ENCODE results near the gene PTPRN2.
"Not testable (repeated sequence)": the region's sequence is repeated elsewhere in the genome, so short reads cannot be mapped to it uniquely, and the experiment has no call there.

PTPRN2 gene

DNA sequence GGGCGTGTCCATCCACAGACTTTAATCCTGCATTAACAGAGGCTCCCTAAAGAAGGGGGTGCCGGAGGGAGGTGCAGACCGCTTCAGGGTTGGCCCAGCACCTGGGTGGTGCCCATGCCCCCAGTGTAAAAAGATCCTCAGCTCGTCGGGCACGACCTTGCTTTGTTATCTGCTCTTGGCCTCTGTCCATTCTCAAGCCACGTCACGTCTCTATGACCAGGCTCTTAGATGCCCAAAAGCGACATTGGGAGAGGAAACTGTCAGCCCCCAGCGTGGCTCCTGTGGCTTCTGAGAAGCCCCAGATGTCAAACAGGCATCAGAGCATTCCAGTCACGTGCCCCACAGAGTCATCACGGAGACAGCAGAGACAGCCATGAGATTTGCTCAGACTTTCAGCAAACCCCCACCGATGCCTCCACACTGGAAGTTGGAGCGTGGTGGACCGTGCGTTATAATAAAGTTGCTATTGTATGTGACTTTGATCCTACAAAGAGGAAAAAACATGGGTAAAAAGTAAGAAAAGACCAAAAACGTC lies 55.5 kb downstream of the PTPRN2 start:
- no peak for DNase-seq (ENCODE audit: low spot score)

DNA sequence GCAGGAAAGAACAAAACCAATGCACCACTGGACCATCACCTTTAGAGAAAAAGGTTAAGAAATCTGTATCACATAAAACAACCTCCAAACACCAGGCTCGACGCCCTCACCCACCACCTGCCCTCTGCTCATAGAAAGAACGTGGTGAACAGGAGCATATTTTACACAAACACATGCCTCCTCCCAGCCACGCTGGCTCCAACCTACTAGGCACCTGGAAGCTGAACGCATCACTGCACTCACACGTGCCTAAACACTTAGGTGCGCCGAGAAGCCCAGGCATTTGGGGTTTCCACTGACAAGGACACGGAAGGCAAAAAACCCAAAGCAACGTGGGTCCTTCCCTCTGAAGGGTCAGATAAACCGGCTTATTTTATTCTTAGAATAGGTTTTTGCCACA lies 56.0 kb downstream of the PTPRN2 start:
- DNase-seq (ENCODE audit: low spot score), result no peak

DNA sequence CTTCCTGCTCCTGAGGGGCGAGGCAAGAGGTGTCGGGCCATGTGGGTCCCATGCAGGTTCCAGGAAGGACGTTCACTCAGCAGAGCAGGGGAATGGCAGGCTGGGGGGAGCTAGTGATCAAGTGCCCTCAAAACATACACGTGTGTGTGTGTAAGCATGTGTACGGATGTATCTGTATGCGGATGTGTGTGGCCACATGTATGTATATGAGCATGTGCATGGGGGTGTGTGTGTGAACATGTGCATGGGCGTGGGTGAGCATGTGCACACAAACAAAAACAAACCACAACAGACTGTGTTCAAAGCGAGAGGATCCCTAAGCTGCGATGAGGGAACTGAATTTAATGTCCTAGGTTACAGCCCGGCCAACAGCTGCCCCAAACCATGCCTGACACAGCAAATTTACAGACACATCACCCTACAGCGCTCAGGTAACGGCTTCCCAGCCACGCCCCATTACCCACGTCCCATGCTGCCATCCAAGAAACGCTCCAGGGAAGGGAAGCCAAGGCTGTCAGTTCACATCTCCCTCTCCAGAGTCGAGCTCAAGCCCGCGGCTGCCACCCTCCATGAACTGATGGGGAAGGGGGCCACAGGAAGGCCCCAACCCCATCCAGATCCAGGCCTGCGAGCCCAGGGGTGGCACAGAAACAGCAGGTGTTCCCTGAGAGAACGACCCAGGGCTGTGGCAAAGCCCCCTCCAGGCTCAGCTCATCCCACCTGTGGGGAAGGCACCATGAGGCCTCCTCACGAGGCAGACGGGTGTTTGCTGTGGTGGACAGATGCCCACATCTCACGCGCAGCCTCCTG lies 56.6 kb downstream of the PTPRN2 start:
- no peak for DNase-seq (ENCODE audit: low spot score)

DNA sequence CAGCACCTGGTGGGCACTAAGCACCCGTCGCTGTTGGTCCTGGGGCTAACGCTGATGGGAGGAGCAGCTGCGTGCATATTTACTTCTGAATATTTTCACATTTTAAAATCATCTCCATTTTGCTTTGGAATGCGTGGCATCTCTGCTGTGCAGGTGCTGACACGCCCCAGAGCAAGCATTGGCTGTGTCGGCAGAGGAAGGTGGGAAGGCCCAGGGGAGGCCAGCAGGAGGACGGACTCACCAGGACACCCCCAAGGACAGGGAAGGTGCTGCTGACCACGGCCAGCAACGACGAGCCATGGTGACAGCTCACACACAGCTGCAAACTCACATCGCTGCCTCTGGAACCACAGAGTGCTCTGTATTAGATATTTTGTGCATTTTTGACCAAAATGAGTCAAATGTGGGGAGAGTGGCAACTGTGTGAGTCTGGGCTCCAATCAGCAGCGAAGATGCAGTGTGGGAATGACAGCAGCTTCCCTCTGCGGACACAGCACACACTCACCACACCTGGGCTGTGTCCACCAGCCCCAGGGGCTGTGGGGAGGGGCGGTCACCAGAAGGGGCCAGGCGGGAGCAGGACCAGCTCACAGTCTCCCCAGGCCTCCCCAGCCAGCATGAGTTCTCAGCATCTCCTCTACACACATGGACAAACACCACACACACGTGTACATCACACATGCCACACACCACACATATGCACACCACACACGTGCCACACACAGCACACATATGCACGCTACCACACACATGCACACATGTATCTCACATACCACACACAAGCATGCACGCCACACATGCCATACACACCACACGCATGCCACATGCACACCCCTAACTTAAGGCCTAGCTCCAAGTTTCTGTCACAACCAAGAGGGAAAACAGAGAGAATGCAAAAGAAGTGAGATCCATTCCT lies 58.2 kb downstream of the PTPRN2 start:
- no peak for DNase-seq (ENCODE audit: low spot score)

DNA sequence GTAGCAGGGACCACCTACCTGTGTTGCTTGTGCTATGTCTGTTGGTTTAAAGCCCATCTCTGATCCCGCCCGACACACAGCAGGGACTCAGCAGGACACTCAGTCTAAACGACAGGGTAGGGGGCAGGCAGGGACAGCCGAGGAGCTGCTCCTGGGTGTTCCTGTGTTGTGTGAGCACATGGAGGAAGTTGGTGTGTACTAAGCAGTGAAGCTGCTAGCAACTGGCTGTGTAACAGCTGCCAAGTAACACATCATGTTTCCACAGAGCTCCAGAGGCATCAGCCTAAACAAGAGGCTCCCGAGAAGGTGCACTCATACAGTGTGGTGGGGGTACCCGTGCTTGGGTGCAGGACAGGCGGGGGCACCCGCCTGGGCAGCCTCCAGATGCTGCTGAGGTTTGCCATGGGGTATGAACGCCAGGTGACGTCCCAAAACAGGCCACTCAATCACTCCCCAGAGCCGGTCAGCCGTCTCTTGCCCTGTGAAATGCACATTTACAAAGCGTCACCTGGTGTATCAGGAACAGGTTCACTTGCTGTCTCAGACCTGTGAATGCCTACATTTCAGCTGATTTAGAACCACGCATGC lies 59.6 kb downstream of the PTPRN2 start:
- no peak for DNase-seq (ENCODE audit: low spot score)

DNA sequence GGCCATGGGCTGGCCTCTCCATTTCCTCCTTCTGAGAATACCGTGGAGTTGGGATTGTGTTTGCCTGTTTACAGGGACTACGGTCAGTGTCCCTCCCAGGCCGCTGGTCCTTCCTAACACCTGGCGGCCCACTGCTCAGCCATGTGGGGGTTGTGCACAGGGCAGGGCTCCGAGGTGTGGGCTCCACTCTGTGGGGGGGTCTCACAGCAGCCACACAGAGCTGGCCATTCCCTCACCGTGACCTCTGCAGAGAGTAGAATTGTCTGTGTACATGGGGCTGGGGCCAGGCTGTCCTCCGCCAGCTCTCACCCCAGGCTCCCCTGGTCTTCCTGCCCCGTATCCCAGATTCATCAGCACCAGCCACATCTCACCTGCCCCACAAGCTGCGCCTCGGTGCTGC lies 60.1 kb downstream of the PTPRN2 start:
- no peak for DNase-seq (ENCODE audit: low spot score)

DNA sequence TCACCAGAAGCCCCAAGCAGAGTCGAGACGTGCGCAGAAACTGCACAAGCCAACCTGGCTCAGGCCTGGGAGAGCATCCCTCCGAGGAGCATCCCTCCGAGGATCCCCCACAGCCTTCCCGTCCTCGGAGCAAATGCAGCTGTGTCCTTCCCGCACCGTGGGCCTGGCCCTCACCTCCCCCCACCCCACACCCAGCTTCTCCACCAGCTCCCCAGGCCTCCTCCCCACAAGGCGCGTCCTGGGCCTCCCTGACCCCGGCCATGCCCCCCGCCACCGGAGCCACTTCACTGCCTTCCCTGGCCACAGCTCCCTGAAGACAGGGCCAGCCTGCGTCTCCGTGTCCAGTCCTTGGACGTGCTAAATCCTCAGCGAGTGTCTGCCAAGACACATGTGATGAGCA lies 60.6 kb downstream of the PTPRN2 start:
- DNase-seq (ENCODE audit: low spot score), result no peak

DNA sequence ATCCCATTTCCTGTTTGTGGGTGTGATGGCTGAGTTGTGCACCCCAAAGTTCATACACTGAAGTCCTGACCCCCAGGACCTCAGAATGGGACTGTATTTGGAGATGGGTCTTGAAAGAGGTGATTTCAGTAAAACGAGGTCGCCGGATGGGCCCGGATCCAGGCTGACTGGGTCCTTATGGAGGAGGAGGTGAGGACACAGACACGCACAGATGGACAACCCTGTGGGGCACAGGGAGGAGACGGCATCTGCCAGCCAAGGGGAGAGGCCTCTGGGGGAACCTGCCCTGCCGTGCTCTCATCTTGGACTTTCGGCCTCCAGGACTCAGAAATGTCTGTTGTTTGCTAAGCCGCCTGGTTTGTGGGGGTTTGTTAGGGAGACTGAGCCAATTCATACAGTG lies 61.1 kb downstream of the PTPRN2 start:
- no peak for DNase-seq (ENCODE audit: low spot score)

DNA sequence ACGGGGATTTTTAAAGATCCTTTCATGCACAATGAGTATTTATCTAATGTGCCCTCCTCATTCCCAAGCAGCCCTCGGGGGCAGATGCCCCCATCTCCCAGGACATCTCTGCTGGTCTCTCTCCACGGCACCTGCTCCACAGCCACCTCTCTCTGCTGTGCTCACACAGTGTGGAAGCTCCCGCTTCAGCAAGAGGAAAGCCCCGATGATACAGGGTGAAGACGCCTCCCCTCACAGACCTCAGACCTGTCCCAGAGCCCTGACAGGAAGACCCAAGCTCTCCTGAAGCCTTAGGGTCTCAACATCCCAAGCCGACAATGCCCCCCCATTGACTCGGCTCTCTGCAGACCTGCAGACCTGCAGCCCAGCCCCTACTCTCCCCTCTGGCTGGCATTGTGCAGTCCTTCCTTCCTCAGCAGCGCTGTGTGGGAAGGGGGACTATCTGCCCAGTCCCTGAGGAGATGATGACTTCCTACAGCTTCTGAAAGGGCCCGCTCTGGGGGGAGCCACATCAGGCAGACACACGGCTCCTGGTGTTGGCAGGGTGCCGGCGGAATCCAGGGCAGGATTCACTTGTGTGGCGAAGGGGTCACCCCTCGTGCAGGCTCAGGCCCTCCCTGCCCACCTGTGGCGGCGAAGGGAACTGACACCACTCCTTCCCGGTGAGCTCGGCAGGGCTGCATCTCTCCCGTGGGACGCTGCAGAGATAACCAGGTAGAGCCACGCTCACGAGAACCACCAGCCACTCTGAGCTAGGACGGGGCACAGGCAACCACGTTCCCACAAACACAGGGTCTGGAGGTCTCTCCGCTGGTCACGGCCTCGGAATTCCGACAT lies 61.8 kb downstream of the PTPRN2 start:
- DNase-seq (ENCODE audit: low spot score), result no peak

DNA sequence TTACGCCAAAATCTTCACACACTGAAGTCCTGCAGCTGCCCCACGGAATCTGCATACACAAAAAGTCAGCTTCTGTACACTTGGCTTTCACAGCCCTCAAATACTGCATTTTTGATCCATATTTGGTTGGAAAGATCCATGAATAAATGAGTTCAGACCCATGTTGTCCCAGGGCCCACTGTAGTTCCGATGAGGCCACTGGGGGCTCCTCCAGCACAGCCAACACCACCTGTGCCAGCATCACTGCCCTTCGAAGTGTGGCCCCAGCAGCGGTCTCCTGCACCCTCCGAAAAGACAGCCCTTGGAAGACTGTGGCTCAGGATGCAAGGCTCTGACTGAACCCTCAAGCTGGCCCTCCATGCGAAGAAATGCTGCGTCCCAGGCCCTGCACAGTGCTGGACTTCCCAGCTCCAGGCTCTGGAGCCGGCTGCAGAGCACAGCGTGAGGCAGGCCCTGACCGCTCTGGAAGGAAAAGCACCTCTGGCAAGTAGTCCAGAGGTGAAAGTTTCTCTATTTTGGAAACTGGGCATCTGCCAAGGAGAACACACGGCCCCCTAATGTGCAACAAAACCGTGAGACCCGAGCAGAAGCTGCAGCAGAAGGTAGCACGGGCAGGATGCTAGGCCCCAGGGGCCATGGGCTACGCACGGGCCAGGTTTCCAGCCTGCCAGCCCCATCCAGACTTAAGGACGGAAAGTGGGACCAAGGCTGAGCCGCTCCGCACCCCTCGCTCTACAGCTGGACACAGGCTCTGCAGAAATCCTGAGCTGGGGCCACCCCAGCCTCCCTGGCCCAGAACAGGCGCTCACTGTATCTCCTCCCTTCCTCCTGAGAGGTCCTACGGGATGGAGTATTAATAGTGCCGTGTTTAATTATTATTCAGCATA lies 62.6 kb downstream of the PTPRN2 start:
- DNase-seq (ENCODE audit: low spot score), result no peak

DNA sequence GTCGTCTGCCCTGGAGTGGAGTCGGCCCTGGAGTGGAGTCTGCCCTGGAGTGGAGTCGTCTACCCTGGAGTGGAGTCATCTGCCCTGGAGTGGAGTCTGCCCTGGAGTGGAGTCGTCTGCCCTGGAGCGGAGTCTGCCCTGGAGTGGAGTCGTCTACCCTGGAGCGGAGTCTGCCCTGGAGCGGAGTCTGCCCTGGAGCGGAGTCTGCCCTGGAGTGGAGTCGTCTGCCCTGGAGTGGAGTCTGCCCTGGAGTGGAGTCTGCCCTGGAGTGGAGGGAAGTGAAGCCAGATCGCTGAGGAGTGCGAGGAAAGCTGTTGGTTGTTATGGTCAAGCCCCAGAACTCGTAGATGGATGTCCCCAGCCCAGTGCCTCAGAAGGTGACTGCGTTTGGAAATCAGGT lies 63.3 kb downstream of the PTPRN2 start:
- not testable (repeated sequence) for DNase-seq (ENCODE audit: low spot score)

DNA sequence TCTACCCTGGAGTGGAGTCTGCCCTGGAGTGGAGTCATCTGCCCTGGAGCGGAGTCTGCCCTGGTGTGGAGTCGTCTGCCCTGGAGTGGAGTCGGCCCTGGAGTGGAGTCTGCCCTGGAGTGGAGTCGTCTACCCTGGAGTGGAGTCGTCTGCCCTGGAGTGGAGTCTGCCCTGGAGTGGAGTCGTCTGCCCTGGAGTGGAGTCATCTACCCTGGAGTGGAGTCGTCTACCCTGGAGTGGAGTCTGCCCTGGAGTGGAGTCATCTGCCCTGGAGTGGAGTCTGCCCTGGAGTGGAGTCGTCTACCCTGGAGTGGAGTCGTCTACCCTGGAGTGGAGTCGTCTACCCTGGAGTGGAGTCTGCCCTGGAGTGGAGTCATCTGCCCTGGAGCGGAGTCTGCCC lies 63.7 kb downstream of the PTPRN2 start:
- not testable (repeated sequence) for DNase-seq (ENCODE audit: low spot score)

DNA sequence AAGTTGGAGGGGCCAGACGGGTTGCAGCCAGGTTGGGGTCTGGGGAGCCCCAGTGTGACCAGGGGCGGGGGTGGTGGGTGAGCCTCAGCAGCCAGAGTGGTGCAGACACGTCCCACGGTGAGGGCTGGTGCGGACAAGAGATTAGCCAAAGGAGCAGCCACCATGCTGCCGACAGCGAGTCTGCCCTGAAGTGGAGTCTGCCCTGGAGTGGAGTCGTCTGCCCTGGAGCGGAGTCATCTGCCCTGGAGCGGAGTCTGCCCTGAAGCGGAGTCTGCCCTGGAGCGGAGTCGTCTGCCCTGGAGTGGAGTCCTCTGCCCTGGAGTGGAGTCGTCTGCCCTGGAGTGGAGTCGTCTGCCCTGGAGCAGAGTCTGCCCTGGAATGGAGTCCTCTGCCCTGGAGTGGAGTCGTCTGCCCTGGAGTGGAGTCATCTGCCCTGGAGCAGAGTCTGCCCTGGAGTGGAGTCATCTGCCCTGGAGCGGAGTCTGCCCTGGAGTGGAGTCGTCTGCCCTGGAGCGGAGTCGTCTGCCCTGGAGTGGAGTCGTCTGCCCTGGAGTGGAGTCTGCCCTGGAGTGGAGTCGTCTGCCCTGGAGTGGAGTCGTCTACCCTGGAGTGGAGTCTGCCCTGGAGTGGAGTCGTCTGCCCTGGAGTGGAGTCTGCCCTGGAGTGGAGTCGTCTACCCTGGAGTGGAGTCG lies 64.3 kb downstream of the PTPRN2 start:
- not testable (repeated sequence) for DNase-seq (ENCODE audit: low spot score)

DNA sequence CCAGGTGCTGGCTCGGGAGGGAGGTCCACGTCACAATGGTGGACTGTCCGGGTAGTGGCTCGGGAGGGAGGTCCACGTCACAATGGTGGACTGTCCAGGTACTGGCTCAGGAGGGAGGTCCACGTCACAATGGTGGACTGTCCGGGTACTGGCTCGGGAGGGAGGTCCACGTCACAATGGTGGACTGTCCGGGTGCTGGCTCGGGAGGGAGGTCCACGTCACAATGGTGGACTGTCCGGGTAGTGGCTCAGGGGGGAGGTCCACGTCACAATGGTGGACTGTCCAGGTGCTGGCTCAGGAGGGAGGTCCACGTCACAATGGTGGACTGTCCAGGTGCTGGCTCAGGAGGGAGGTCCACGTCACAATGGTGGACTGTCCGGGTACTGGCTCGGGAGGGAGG lies 65.8 kb downstream of the PTPRN2 start:
- DNase-seq (ENCODE audit: low spot score), result not testable (repeated sequence)

DNA sequence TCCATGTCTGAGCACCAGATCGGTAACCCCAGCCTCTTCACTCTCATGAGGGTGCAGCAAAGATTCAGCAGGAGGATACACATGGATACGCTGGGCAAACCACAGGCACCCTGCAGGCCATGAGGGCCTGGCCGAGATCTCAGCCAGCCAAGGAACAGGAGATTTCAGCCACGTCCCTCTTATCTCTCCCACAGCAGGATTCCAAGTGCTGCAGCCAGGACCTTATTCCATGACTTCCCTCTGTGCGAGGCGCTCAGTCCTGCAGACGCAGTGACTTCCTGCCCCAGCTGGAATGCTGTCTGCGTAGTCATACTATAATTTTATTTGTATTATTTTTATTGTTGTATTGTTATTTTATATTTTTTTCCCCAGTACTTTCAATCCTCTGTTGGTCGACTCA lies 66.8 kb downstream of the PTPRN2 start:
- no peak for DNase-seq (ENCODE audit: low spot score)

DNA sequence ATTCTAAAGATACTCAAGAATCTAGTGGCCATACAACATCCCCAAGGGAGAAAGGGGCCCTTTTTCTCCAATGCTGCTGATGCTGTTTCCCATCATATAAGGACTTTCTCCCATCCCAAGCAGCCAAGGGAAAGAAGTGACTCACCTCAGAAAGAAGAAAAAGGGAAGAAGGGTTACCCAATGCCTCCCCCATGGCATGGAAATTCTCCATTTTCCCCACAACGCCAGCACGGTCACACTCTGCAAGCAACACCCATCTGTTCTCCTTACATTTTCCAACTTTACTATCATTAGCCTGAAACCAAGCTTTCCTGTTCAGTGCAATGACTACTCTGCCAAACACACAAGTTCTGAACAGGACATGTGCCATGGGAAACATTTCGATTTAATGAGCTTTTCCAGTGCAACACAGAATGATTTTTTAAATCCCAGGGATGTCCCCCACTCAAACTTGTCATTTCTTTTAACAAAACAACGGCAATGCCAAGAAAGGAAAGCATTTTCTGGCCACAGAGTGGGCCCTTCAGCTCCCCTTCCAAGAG lies 67.9 kb downstream of the PTPRN2 start:
- no peak for DNase-seq (ENCODE audit: low spot score)

DNA sequence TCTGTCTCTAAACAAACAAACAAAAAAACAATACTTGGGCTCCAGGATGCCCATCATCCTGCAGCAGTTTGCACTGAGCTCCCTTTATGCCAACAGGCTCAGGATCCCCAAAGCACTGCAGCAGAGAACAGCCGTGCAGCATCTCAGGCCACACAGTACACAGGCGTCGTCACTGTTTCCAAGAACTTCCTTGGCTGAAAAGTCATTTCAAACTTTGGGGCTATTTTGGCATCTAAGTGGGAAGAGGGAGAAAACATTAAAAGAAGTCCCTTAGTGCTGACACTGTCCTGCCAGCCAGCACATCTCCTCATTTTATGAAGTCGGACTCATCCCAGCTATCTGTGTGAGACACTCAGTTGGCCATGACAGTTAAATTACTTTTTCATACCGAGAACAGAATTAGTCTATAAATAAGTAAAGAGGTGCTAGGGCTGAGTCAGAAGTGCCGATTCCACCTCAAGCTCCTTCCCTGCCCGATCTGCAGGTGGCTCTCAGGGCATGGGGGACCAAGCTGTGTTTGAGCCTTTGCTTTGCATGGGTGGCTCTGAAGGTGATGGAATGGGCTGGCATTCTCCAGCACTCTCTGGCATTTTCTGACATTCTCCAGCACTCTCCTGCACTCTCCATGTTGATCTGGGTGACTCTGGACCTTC lies 68.5 kb downstream of the PTPRN2 start:
- DNase-seq (ENCODE audit: low spot score), result no peak

DNA sequence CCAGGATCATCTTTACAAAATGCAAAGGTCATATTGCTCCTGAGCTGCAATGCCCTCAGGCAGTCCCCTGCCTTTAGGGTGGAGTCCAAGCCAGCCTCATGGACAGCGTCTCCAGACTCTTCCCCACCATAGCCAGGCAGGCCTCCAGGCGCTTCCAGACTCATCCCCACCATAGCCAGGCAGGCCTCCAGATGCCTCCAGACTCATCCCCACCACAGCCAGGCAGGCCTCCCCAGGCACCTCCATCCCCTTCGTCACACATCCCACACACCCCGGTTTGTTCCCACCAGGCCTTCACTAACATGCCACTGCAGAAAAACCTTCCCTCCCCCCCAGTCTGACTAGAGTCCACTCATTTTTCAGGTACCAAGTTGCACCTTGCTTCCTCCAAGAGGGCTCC lies 70.1 kb downstream of the PTPRN2 start:
- no peak for DNase-seq (ENCODE audit: low spot score)

DNA sequence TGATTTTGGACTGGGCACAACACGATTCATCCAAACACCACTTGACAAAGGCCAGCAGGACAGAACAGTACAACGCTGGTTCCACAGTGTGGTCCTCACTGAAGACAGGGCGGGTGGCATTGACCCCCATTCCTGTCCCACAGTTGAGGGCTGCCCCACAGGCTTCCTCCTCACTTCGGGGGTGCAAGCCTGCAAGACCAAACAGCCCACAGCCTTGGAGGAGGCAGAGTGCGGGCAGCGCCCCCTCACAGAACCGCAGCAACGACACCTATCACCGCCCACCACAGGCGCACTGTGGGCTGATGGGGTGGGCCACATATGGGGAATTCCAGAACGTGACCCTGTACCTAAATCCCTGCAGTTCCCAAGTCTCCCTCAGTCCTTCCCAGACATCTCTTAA lies 70.6 kb downstream of the PTPRN2 start:
- no peak for DNase-seq (ENCODE audit: low spot score)
